Sigmoid colon (tissue), 7 donors: ENCODE data around the gene COPB2. TPM values are rescaled to one million over a fixed set of nuclear protein-coding genes. Genes with fewer than 3 reads are reported as not detected.

Experiments
- DNase-seq: peaks from one replicate; pipeline ENCODE4 v3.0.0-alpha.2; 2019
- H3K27ac ChIP-seq, 4 donors: fragments of 200-600 bp; sonication (generic); one replicate each; pipeline ENCODE4 v1.5.1; 2016 to 2019; ENCODE audit warnings: mild to moderate bottlenecking in 1 of 4
- H3K27me3 ChIP-seq, 3 donors: fragments of 200-600 bp; sonication (generic); one replicate each; pipeline ENCODE4 v1.5.1; 2019; ENCODE audit warnings: mild to moderate bottlenecking in 1 of 3
- H3K36me3 ChIP-seq, 4 donors: fragments of 200-600 bp; sonication (generic); one replicate each; pipeline ENCODE4 v1.5.1; 2016 to 2019
- H3K4me1 ChIP-seq, 4 donors: fragments of 200-600 bp; sonication (generic); one replicate each; pipeline ENCODE4 v1.5.1; 2017 to 2019
- H3K4me3 ChIP-seq, 4 donors: fragments of 200-600 bp; sonication (generic); one replicate each; pipeline ENCODE4 v1.5.1; 2017 to 2019; ENCODE audit warnings: mild to moderate bottlenecking in 2 of 4, moderate library complexity in 1 of 4
- H3K9me3 ChIP-seq, 4 donors: fragments of 200-600 bp in 3 of 4; sonication (generic) in 3 of 4; one replicate each; pipeline versions ENCODE4 v1.5.1 to v1.6.1; 2013 to 2019
- CTCF ChIP-seq, 4 experiments: fragments of 450-650 bp in 3 of 4; fragments of 200-600 bp in 1 of 4; IDR thresholded peaks; one replicate each; pipeline ENCODE4 v1.5.1; 2016 to 2019; ENCODE audit warnings: antibody characterized with exemption in 4 of 4, mild to moderate bottlenecking in 3 of 4, moderate library complexity in 2 of 4
- EP300 ChIP-seq, 4 donors: sonication (generic); formaldehyde crosslinking; IDR thresholded peaks; one replicate each; pipeline ENCODE4 v1.6.1; 2017; ENCODE audit warnings: antibody characterized with exemption in 4 of 4
- POLR2A ChIP-seq, 2 donors: fragments of 450-650 bp; IDR thresholded peaks; one replicate each; pipeline ENCODE4 v1.6.1; 2016; ENCODE audit warnings: antibody characterized with exemption in 2 of 2, mild to moderate bottlenecking in 2 of 2, moderate library complexity in 2 of 2
- POLR2AphosphoS5 ChIP-seq, 4 donors: sonication (generic); formaldehyde crosslinking; IDR thresholded peaks; one replicate each; pipeline ENCODE4 v1.6.1; 2017; ENCODE audit warnings: antibody characterized with exemption in 4 of 4
- WGBS, 2 donors: extraction: QIAGEN DNeasy Blood & Tissue Kit; methylation state at CpG; one replicate each; pipeline ENCODE4 v1.1.7; 2013; 5-methylcytosine and 5-hydroxymethylcytosine counted together
- intact Hi-C: fragments of 100-400 bp; cut with DNase I; formaldehyde crosslinking; loops from one replicate; pipeline ENCODE4 v1.15.1; 2023
- polyA plus RNA-seq, 3 donors: library from polyadenylated mRNA; stranded (reverse); fragments of 200-250 nt; gene quantifications; one replicate each; pipeline ENCODE4 v1.2.3, GENCODE V29; 2013
- total RNA-seq, 4 donors: library from RNA; depleted of rRNA; stranded (reverse); fragments of >200 nt; gene quantifications; one replicate each; pipeline ENCODE4 v1.1.0, GENCODE V29; 2016
- donor health status: healthy with polysubstance abuse.
- donor health status: Bipolar disorder and iron deficiency.
- donor health status: healthy.

COPB2 gene
- total and polyA plus RNA-seq, 7 donors: 52.3 to 82.0 (median 63.7) TPM

GRCh38 chr3:139346771-139347170, 42.7 kb downstream of the COPB2 start:
- WGBS, 2 donors: 92 to 95% methylated on average over 2 of the region's 2 CpGs
- TF ChIP-seq POLR2AphosphoS5 (IDR thresholded peaks at IDR 0.05) (no peak), POLR2A (IDR thresholded peaks at IDR 0.05) (no peak)
- Histone ChIP-seq H3K27ac (no peak overlapping the region), H3K4me3 (no peak overlapping the region), H3K9me3 (no peaks in the 10 kb centered on the region), H3K36me3 (peaks cover 0 to 56% (median 17%) of the 10 kb centered on the region in 4 donors), H3K4me1 (peaks cover 0 to 22% (median 18%) of the 10 kb centered on the region in 4 donors), H3K27me3 (no peaks in the 10 kb centered on the region)
- intact Hi-C loops: loop anchor here (5.0 kb wide), 1 partner anchor 41 kb away; the partner anchor contains the start of gene COPB2
- no peak for DNase-seq

GRCh38 chr3:139343895-139344856, 45.3 kb downstream of the COPB2 start, which contains the start of gene MRPS22:
TSS of gene MRPS22 (plus strand) at chr3:139344020. CDS start at chr3:139344027, 7 bp downstream.
- Histone ChIP-seq H3K27ac (peak within 1 kb of the TSS; percentile 78 to 82 (median 82)), H3K36me3 (peaks cover 0 to 30% (median 4%) of the 10 kb centered on the region in 4 donors), H3K4me3 (peak within 1 kb of the TSS; percentile 76 to 93 (median 88)), H3K27me3 (no peaks in the 10 kb centered on the region), H3K4me1 (peaks cover 0 to 22% (median 18%) of the 10 kb centered on the region in 4 donors), H3K9me3 (no peaks in the 10 kb centered on the region)
- intact Hi-C loops: loop anchor here (5.0 kb wide), 1 partner anchor 752 kb away; the partner anchor contains the start of gene CEP70
- 0% methylated on average over 37 of the region's 37 CpGs for WGBS, 2 donors
- peak; percentile 87 for DNase-seq
- TF ChIP-seq POLR2AphosphoS5 (IDR thresholded peaks at IDR 0.05) (peak in 3 of 4 donors; percentile 59 to 61 (median 59)), CTCF (IDR thresholded peaks at IDR 0.05) (no peak), POLR2A (IDR thresholded peaks at IDR 0.05) (peak in 1 of 2 donors; percentile 21)

- no peak overlapping the region for H3K4me3 ChIP-seq
- no peaks in the 10 kb centered on the region for H3K9me3 ChIP-seq
- no peak for TF ChIP-seq POLR2AphosphoS5 (IDR thresholded peaks at IDR 0.05)
- TF ChIP-seq EP300 (IDR thresholded peaks at IDR 0.05): no peak
- no peak for TF ChIP-seq POLR2A (IDR thresholded peaks at IDR 0.05)
- no peak for TF ChIP-seq CTCF (IDR thresholded peaks at IDR 0.05)
- DNase-seq: no peak
- peaks cover 0 to 9% (median 2%) of the 10 kb centered on the region in 4 donors for H3K36me3 ChIP-seq
- intact Hi-C loops: loop anchor here (5.0 kb wide), 1 partner anchor 750 kb away; the partner anchor contains the start of gene CEP70
- peaks cover 0 to 22% (median 18%) of the 10 kb centered on the region in 4 donors for H3K4me1 ChIP-seq
- no peak overlapping the region for H3K27ac ChIP-seq
- no peaks in the 10 kb centered on the region for H3K27me3 ChIP-seq
These were observed 47.4 kb downstream of the COPB2 start for GRCh38 chr3:139342054-139342453.

GRCh38 chr3:139340784-139341183, 48.7 kb downstream of the COPB2 start:
- Histone ChIP-seq H3K4me1 (peaks cover 0 to 19% (median 14%) of the 10 kb centered on the region in 4 donors), H3K9me3 (no peaks in the 10 kb centered on the region), H3K4me3 (no peak overlapping the region), H3K36me3 (no peaks in the 10 kb centered on the region), H3K27ac (no peak overlapping the region), H3K27me3 (no peaks in the 10 kb centered on the region)
- TF ChIP-seq CTCF (IDR thresholded peaks at IDR 0.05) (no peak), POLR2A (IDR thresholded peaks at IDR 0.05) (no peak)
- no peak for DNase-seq
- intact Hi-C loops: loop anchor here (5.0 kb wide), 1 partner anchor 748 kb away; the partner anchor contains the start of gene CEP70

GRCh38 chr3:139339219-139339906, 50.1 kb downstream of the COPB2 start:
- no peaks in the 10 kb centered on the region for H3K36me3 ChIP-seq
- no peak for TF ChIP-seq POLR2A (IDR thresholded peaks at IDR 0.05)
- no peak for TF ChIP-seq CTCF (IDR thresholded peaks at IDR 0.05)
- TF ChIP-seq EP300 (IDR thresholded peaks at IDR 0.05): no peak
- no peak for TF ChIP-seq POLR2AphosphoS5 (IDR thresholded peaks at IDR 0.05)
- intact Hi-C loops: no loop called here
- H3K27me3 ChIP-seq: no peaks in the 10 kb centered on the region
- H3K9me3 ChIP-seq: no peaks in the 10 kb centered on the region
- no peak overlapping the region for H3K4me3 ChIP-seq
- no peak for DNase-seq
- H3K27ac ChIP-seq: no peak overlapping the region
- WGBS, 2 donors: 67 to 72% methylated on average over 4 of the region's 4 CpGs
- H3K4me1 ChIP-seq: peaks cover 0 to 5% (median under 1%) of the 10 kb centered on the region in 4 donors
